H9 (cell line): ENCODE measurements around the gene STK11IP. TPM values are rescaled to one million over a fixed set of nuclear protein-coding genes. Genes with fewer than 3 reads are reported as not detected.

Source experiments
- DNase-seq: peaks from one replicate; pipeline ENCODE4 v3.0.0-alpha.2; 2017
- H2AFZ ChIP-seq: one replicate; pipeline ENCODE4 v1.6.1; 2013; ENCODE audit warnings: mild to moderate bottlenecking, low read length, control low read depth, moderate library complexity
- H2AK5ac ChIP-seq: 2 replicates; pipeline ENCODE4 v1.6.1; 2013; ENCODE audit warnings: low read length, control low read depth, mixed read lengths; ENCODE audit not compliant: insufficient read length
- H2BK120ac ChIP-seq: one replicate; pipeline ENCODE4 v1.6.1; 2013; ENCODE audit warnings: low read depth, mild to moderate bottlenecking, low read length, control low read depth, inconsistent platforms; ENCODE audit not compliant: poor library complexity, severe bottlenecking
- H2BK12ac ChIP-seq: 2 replicates; pipeline ENCODE4 v1.6.1; 2013; ENCODE audit warnings: low read length, control low read depth, mixed read lengths, low read depth; ENCODE audit not compliant: insufficient read length
- H2BK15ac ChIP-seq: 2 replicates; pipeline ENCODE4 v1.6.1; 2013; ENCODE audit warnings: low read depth, low read length, control low read depth
- H2BK20ac ChIP-seq: one replicate; pipeline ENCODE4 v1.6.1; 2013; ENCODE audit warnings: low read depth, mild to moderate bottlenecking, low read length, control low read depth, inconsistent platforms; ENCODE audit not compliant: poor library complexity, severe bottlenecking
- H2BK5ac ChIP-seq: 2 replicates; pipeline ENCODE4 v1.6.1; 2013; ENCODE audit warnings: low read length, control low read depth, mixed read lengths; ENCODE audit not compliant: insufficient read length
- H3K14ac ChIP-seq: 2 replicates; pipeline ENCODE4 v1.6.1; 2013; ENCODE audit warnings: low read length, control low read depth; ENCODE audit not compliant: insufficient read depth
- H3K18ac ChIP-seq: 2 replicates; pipeline ENCODE4 v1.6.1; 2013; ENCODE audit warnings: low read depth, mild to moderate bottlenecking, mixed read lengths, low read length, control low read depth; ENCODE audit not compliant: insufficient read length
- H3K23ac ChIP-seq: 2 replicates; pipeline ENCODE4 v1.6.1; 2013; ENCODE audit warnings: low read length, control low read depth, mixed read lengths, low read depth; ENCODE audit not compliant: insufficient read length
- H3K23me2 ChIP-seq: 2 replicates; pipeline ENCODE4 v1.6.1; 2013; ENCODE audit warnings: low read depth, mild to moderate bottlenecking, mixed read lengths, low read length, control low read depth; ENCODE audit not compliant: insufficient read length, poor library complexity, severe bottlenecking
- H3K27ac ChIP-seq: 2 replicates; pipeline ENCODE4 v1.5.1; 2013; ENCODE audit warnings: low read length, control low read depth, mixed read lengths, low read depth; ENCODE audit not compliant: insufficient read length
- H3K27me3 ChIP-seq: 2 replicates; pipeline ENCODE4 v1.6.1; 2013; ENCODE audit warnings: low read length, control low read depth, inconsistent platforms; ENCODE audit not compliant: insufficient read depth
- H3K4ac ChIP-seq: 2 replicates; pipeline ENCODE4 v1.6.1; 2013; ENCODE audit warnings: low read depth, mild to moderate bottlenecking, control low read depth, inconsistent platforms, low read length, moderate library complexity
- H3K4me1 ChIP-seq: 2 replicates; pipeline ENCODE4 v1.6.1; 2013; ENCODE audit warnings: low read length, control low read depth, inconsistent platforms; ENCODE audit not compliant: insufficient read depth
- H3K4me2 ChIP-seq: 2 replicates; pipeline ENCODE4 v1.6.1; 2013; ENCODE audit warnings: low read length, control low read depth, mixed read lengths; ENCODE audit not compliant: insufficient read length, insufficient read depth
- H3K56ac ChIP-seq: 2 replicates; pipeline ENCODE4 v1.6.1; 2013; ENCODE audit warnings: low read depth, mild to moderate bottlenecking, mixed read lengths, low read length, control low read depth; ENCODE audit not compliant: insufficient read length
- H3K79me1 ChIP-seq: 2 replicates; pipeline ENCODE4 v1.6.1; 2013; ENCODE audit warnings: low read depth, mild to moderate bottlenecking, moderate library complexity, low read length, control low read depth, inconsistent platforms; ENCODE audit not compliant: insufficient read depth, poor library complexity, severe bottlenecking
- H3K79me2 ChIP-seq: 2 replicates; pipeline ENCODE4 v1.6.1; 2013; ENCODE audit warnings: low read length, control low read depth, inconsistent platforms; ENCODE audit not compliant: insufficient read depth
- H3K9ac ChIP-seq: 2 replicates; pipeline ENCODE4 v1.6.1; 2013; ENCODE audit warnings: low read length, control low read depth, mixed read lengths; ENCODE audit not compliant: insufficient read length; ENCODE audit errors: extremely low read depth
- H3K9me3 ChIP-seq: one replicate; pipeline ENCODE4 v1.6.1; 2013; ENCODE audit warnings: low read depth, low read length, inconsistent platforms; ENCODE audit not compliant: control insufficient read depth
- H3T11ph ChIP-seq: one replicate; pipeline ENCODE4 v1.6.1; 2013; ENCODE audit warnings: mild to moderate bottlenecking, low read length, control low read depth, inconsistent platforms
- H4K20me1 ChIP-seq: one replicate; pipeline ENCODE4 v1.6.1; 2013; ENCODE audit not compliant: control insufficient read depth, insufficient read length, insufficient read depth
- H4K5ac ChIP-seq: 2 replicates; pipeline ENCODE4 v1.6.1; 2013; ENCODE audit warnings: low read depth, mild to moderate bottlenecking, mixed read lengths, low read length, control low read depth; ENCODE audit not compliant: insufficient read length
- H4K8ac ChIP-seq: replicated peaks from 2 replicates; pipeline ENCODE4 v1.6.1; 2013; ENCODE audit warnings: low read length, control low read depth, mixed read lengths, low read depth; ENCODE audit not compliant: insufficient read length
- H4K91ac ChIP-seq: 2 replicates; pipeline ENCODE4 v1.6.1; 2013; ENCODE audit warnings: low read depth, mild to moderate bottlenecking, moderate library complexity, mixed read lengths, low read length, control low read depth; ENCODE audit not compliant: insufficient read length
- H3K27ac Mint-ChIP-seq, 3 experiments: 2 replicates in 2 of 3; 3 replicates in 1 of 3; pipeline ENCODE4 v1.8.0; 2020 to 2021; ENCODE audit warnings: mixed read lengths in 3 of 3, mild to moderate bottlenecking in 1 of 3, moderate library complexity in 1 of 3
- H3K27me3 Mint-ChIP-seq: 2 replicates; pipeline ENCODE4 v1.8.0; 2021; ENCODE audit warnings: low read depth, mild to moderate bottlenecking, moderate library complexity, mixed read lengths
- H3K36me3 Mint-ChIP-seq, 3 experiments: 2 replicates in 2 of 3; 3 replicates in 1 of 3; pipeline ENCODE4 v1.8.0; 2020 to 2021; ENCODE audit warnings: low read depth in 3 of 3, mixed read lengths in 3 of 3; ENCODE audit not compliant: insufficient read depth in 1 of 3
- H3K4me1 Mint-ChIP-seq, 2 experiments: 2 replicates each; pipeline ENCODE4 v1.8.0; 2020; ENCODE audit warnings: mixed read lengths in 2 of 2
- H3K4me3 Mint-ChIP-seq, 2 experiments: 2 replicates in 1 of 2; 3 replicates in 1 of 2; pipeline ENCODE4 v1.8.0; 2020 to 2021; ENCODE audit warnings: mild to moderate bottlenecking in 2 of 2, mixed read lengths in 2 of 2, moderate library complexity in 1 of 2
- H3K9me3 Mint-ChIP-seq, 2 experiments: 2 replicates in 1 of 2; 3 replicates in 1 of 2; pipeline ENCODE4 v1.8.0; 2020; ENCODE audit warnings: mild to moderate bottlenecking in 2 of 2, mixed read lengths in 2 of 2, moderate library complexity in 1 of 2
- whole genome bisulfite sequencing: extraction: QIAGEN DNeasy Blood & Tissue Kit; methylation state at CpG from one replicate; pipeline ENCODE4 v1.1.7; 2013; ENCODE audit warnings: missing lambda C conversion rate, low lambda C conversion rate, mixed read lengths; ENCODE audit not compliant: insufficient read length; ENCODE audit errors: extremely low coverage; 5-methylcytosine and 5-hydroxymethylcytosine counted together
- total RNA-seq: library from RNA; stranded (reverse); gene quantifications from 2 replicates; pipeline ENCODE4 v1.2.1, GENCODE V29; 2021
- TF ChIP-seq, protein P1 (sequence below): fragments of 200-600 bp; sonication (generic); conservative IDR thresholded peaks from 3 replicates; pipeline ENCODE4 v1.8.0; 2021; ENCODE audit warnings: antibody characterized with exemption, mild to moderate bottlenecking

The STK11IP gene
- total RNA-seq, 1 experiment from 2014 or later = 31.1 TPM

DNA sequence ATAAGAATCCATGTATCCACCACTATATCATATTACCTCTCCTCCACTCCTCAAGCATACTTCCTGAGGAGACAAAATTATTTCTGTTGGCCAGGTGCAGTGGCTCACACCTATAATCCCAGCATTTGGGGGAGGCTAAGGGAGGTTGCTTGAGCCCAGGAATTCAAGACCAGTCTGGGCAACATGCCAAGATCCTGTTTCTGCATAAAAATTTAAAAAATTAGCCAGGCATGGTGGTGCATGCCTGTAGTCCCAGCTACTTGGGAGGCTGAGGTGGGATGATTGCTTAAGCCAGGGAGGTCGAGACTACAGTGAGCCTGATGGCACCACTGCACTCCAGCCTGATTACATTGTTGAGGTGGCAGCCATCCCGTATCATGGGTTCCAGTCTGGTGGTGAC, 16.3 kb upstream of the STK11IP start:
- H2BK15ac ChIP-seq = no peak overlapping the region
- no peaks in the 10 kb centered on the region for H3K23me2 ChIP-seq
- H3K56ac ChIP-seq = no peak overlapping the region
- no peaks in the 10 kb centered on the region; the same call in 1 of the 2 replicates for H3K27me3 ChIP-seq
- H4K91ac ChIP-seq = no peak overlapping the region
- no peak overlapping the region for H2AFZ ChIP-seq
- no peak overlapping the region for H3K4me2 ChIP-seq
- Mint-ChIP-seq H3K27ac (no peak overlapping the region), H3K4me3 (no peak overlapping the region), H3K27me3 (peaks cover 17% of the 10 kb centered on the region), H3K36me3 (no peaks in the 10 kb centered on the region), H3K4me1 (peaks cover 27 to 32% of the 10 kb centered on the region in 2 experiments), H3K9me3 (no peaks in the 10 kb centered on the region; a peak in 1 of 5 replicates)
- DNase-seq = no peak
- peaks cover 4% of the 10 kb centered on the region; the same call in 1 of the 2 replicates for H3K4me1 ChIP-seq
- no peak overlapping the region for H2BK12ac ChIP-seq
- H2AK5ac ChIP-seq = no peak overlapping the region
- TF ChIP-seq, protein P1, sequence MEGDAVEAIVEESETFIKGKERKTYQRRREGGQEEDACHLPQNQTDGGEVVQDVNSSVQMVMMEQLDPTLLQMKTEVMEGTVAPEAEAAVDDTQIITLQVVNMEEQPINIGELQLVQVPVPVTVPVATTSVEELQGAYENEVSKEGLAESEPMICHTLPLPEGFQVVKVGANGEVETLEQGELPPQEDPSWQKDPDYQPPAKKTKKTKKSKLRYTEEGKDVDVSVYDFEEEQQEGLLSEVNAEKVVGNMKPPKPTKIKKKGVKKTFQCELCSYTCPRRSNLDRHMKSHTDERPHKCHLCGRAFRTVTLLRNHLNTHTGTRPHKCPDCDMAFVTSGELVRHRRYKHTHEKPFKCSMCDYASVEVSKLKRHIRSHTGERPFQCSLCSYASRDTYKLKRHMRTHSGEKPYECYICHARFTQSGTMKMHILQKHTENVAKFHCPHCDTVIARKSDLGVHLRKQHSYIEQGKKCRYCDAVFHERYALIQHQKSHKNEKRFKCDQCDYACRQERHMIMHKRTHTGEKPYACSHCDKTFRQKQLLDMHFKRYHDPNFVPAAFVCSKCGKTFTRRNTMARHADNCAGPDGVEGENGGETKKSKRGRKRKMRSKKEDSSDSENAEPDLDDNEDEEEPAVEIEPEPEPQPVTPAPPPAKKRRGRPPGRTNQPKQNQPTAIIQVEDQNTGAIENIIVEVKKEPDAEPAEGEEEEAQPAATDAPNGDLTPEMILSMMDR = no peak
- no peaks in the 10 kb centered on the region for H3K79me1 ChIP-seq
- no peak overlapping the region for H3T11ph ChIP-seq
- no peak overlapping the region for H2BK5ac ChIP-seq
- H3K23ac ChIP-seq = no peak overlapping the region
- no peak overlapping the region for H3K9ac ChIP-seq
- no peak overlapping the region for H4K5ac ChIP-seq
- H3K4ac ChIP-seq = no peak overlapping the region
- H2BK120ac ChIP-seq = no peak overlapping the region
- H3K9me3 ChIP-seq = no peaks in the 10 kb centered on the region
- no peak overlapping the region for H3K27ac ChIP-seq
- H3K79me2 ChIP-seq = no peaks in the 10 kb centered on the region
- H4K20me1 ChIP-seq = no peaks in the 10 kb centered on the region
- no peak overlapping the region for H4K8ac ChIP-seq
- no peak overlapping the region for H2BK20ac ChIP-seq
- no peak overlapping the region for H3K18ac ChIP-seq
- H3K14ac ChIP-seq = no peak overlapping the region
- no CpG with 5 or more reads among the region's 2 CpGs for WGBS
